Liver (tissue), 3 donors: ENCODE measurements around the gene SMIM9.

Experiments used
- FOXA1 ChIP-seq: IDR thresholded peaks from 2 replicates; pipeline ENCODE4 v1.6.1; 2016; ENCODE audit warnings: antibody characterized with exemption
- JUND ChIP-seq, 2 donors: IDR thresholded peaks; 2 replicates each; pipeline ENCODE4 v1.6.1; 2016; ENCODE audit warnings: antibody characterized with exemption in 2 of 2
- RAD21 ChIP-seq, 2 donors: IDR thresholded peaks; 2 replicates each; pipeline ENCODE4 v1.6.1; 2016; ENCODE audit warnings: antibody characterized with exemption in 2 of 2, mild to moderate bottlenecking in 2 of 2
- RXRA ChIP-seq, 2 donors: IDR thresholded peaks; 2 replicates each; pipeline ENCODE4 v1.6.1; 2017 to 2018; ENCODE audit warnings: antibody characterized with exemption in 2 of 2, mild to moderate bottlenecking in 1 of 2
- SP1 ChIP-seq: IDR thresholded peaks from 2 replicates; pipeline ENCODE4 v1.6.1; 2018; ENCODE audit warnings: antibody characterized with exemption, mild to moderate bottlenecking
- TAF1 ChIP-seq: conservative IDR thresholded peaks from 2 replicates; pipeline ENCODE4 v1.6.1; 2016; ENCODE audit warnings: antibody characterized with exemption, mild to moderate bottlenecking
- TF ChIP-seq, protein P1 (sequence below): fragments of 150-350 bp; IDR thresholded peaks from 2 replicates; pipeline ENCODE4 v1.5.1; 2017; ENCODE audit warnings: improper control_type of control experiment, low read depth, low read length; ENCODE audit not compliant: missing input control
- TF ChIP-seq, protein P2 (sequence below): IDR thresholded peaks from 2 replicates; pipeline ENCODE4 v1.6.1; 2016; ENCODE audit warnings: antibody characterized with exemption
- TF ChIP-seq, protein P3 (sequence below): IDR thresholded peaks from 2 replicates; pipeline ENCODE4 v1.6.1; 2016; ENCODE audit warnings: antibody characterized with exemption
- TF ChIP-seq, protein P4 (sequence below): IDR thresholded peaks from 2 replicates; pipeline ENCODE4 v1.6.1; 2016; ENCODE audit warnings: antibody characterized with exemption
- TF ChIP-seq, protein P5 (sequence below): IDR thresholded peaks from 2 replicates; pipeline ENCODE4 v1.6.1; 2016; ENCODE audit warnings: antibody characterized with exemption, mild to moderate bottlenecking
- donor health status: healthy.
- donor health status: healthy.

DNA sequence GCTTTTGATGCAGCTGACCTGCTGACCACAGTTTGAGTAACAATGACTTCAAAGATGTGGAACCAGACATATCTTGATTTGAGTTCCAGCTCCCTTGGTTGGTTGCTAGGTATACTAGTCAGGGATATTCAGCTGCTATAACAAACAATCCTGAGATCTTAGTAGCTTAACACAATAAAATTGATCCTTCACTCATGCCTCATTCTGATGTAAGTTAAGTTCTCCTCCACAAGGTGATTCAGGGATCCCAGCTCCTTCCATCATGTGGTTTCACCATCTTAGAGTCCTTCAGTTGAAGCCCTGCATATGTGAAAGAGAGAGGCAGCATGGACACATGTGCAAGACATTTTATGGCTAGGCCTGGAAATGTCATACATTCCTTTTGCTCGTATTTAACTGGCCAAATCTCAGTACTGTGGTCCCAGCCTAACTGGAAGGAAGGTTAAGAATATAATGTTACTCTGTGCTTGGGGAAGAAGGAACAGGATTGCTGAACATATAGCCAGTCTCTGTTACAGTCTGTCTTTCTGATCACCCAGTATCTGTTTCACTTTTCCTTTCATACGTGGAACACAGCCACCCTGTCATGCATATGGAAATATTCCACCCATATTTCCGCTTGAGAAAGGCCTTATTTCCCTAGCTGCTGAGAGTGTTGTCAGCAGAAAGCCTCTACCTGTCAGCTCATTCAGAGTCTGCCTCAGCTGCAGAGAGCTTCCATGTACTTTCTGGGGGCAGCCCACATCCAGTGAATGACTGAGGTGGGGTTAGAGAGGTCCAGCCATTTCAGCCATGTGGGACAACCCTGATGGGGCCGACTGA lies 7.1 kb downstream of the SMIM9 start:
- TF ChIP-seq RAD21 (IDR thresholded peaks at IDR 0.05) (no peak), TAF1 (no peak), RXRA (IDR thresholded peaks at IDR 0.05) (no peak), SP1 (no peak), JUND (IDR thresholded peaks at IDR 0.05) (no peak), FOXA1 (no peak)
- TF ChIP-seq, protein P1, sequence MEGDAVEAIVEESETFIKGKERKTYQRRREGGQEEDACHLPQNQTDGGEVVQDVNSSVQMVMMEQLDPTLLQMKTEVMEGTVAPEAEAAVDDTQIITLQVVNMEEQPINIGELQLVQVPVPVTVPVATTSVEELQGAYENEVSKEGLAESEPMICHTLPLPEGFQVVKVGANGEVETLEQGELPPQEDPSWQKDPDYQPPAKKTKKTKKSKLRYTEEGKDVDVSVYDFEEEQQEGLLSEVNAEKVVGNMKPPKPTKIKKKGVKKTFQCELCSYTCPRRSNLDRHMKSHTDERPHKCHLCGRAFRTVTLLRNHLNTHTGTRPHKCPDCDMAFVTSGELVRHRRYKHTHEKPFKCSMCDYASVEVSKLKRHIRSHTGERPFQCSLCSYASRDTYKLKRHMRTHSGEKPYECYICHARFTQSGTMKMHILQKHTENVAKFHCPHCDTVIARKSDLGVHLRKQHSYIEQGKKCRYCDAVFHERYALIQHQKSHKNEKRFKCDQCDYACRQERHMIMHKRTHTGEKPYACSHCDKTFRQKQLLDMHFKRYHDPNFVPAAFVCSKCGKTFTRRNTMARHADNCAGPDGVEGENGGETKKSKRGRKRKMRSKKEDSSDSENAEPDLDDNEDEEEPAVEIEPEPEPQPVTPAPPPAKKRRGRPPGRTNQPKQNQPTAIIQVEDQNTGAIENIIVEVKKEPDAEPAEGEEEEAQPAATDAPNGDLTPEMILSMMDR: no peak
- TF ChIP-seq, protein P2, sequence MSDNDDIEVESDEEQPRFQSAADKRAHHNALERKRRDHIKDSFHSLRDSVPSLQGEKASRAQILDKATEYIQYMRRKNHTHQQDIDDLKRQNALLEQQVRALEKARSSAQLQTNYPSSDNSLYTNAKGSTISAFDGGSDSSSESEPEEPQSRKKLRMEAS: no peak
- TF ChIP-seq, protein P3, sequence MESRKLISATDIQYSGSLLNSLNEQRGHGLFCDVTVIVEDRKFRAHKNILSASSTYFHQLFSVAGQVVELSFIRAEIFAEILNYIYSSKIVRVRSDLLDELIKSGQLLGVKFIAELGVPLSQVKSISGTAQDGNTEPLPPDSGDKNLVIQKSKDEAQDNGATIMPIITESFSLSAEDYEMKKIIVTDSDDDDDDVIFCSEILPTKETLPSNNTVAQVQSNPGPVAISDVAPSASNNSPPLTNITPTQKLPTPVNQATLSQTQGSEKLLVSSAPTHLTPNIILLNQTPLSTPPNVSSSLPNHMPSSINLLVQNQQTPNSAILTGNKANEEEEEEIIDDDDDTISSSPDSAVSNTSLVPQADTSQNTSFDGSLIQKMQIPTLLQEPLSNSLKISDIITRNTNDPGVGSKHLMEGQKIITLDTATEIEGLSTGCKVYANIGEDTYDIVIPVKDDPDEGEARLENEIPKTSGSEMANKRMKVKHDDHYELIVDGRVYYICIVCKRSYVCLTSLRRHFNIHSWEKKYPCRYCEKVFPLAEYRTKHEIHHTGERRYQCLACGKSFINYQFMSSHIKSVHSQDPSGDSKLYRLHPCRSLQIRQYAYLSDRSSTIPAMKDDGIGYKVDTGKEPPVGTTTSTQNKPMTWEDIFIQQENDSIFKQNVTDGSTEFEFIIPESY: no peak
- TF ChIP-seq, protein P4, sequence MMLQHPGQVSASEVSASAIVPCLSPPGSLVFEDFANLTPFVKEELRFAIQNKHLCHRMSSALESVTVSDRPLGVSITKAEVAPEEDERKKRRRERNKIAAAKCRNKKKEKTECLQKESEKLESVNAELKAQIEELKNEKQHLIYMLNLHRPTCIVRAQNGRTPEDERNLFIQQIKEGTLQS: no peak
- TF ChIP-seq, protein P5, sequence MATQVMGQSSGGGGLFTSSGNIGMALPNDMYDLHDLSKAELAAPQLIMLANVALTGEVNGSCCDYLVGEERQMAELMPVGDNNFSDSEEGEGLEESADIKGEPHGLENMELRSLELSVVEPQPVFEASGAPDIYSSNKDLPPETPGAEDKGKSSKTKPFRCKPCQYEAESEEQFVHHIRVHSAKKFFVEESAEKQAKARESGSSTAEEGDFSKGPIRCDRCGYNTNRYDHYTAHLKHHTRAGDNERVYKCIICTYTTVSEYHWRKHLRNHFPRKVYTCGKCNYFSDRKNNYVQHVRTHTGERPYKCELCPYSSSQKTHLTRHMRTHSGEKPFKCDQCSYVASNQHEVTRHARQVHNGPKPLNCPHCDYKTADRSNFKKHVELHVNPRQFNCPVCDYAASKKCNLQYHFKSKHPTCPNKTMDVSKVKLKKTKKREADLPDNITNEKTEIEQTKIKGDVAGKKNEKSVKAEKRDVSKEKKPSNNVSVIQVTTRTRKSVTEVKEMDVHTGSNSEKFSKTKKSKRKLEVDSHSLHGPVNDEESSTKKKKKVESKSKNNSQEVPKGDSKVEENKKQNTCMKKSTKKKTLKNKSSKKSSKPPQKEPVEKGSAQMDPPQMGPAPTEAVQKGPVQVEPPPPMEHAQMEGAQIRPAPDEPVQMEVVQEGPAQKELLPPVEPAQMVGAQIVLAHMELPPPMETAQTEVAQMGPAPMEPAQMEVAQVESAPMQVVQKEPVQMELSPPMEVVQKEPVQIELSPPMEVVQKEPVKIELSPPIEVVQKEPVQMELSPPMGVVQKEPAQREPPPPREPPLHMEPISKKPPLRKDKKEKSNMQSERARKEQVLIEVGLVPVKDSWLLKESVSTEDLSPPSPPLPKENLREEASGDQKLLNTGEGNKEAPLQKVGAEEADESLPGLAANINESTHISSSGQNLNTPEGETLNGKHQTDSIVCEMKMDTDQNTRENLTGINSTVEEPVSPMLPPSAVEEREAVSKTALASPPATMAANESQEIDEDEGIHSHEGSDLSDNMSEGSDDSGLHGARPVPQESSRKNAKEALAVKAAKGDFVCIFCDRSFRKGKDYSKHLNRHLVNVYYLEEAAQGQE: no peak
